HepG2 (cell line): ENCODE data around the gene DUSP2. TPM values are rescaled to one million over a fixed set of nuclear protein-coding genes. Genes with fewer than 3 reads are reported as not detected.

ENCODE experiments used
- ATAC-seq: fragments of 200-7000 bp; cut with Tn5 transposase; 3 replicates; pipeline ENCODE4 v1.9.1; 2020; ENCODE audit warnings: mild to moderate bottlenecking, moderate library complexity
- BruUV-seq: library from RNA; stranded (reverse); fragments of 400-500 nt; replicated peaks from 2 replicates; lab custom pipeline; 2021; lab: Mats Ljungman, UMichigan
- CTCF ChIA-PET: fragments of 300-600 bp; formaldehyde crosslinking; extraction: SDS; loops from one replicate; lab custom pipeline; 2021; ENCODE audit warnings: low total read pairs, inconsistent platforms, low intra/inter-chr PET ratio; lab: Yijun Ruan, JAX
- POLR2A ChIA-PET: fragments of 350-600 bp; sonication (Branson Sonifier 250); formaldehyde crosslinking; loops from one replicate; lab custom pipeline; 2020; ENCODE audit warnings: antibody characterized with exemption, inconsistent platforms; lab: Yijun Ruan, JAX
- DNase-seq: peaks from one replicate; pipeline ENCODE4 v3.0.0-alpha.2; 2015; ENCODE audit warnings: low spot score
- FAIRE-seq: peaks from 3 replicates; lab custom pipeline; 2011; peaks lifted over from hg19 to GRCh38; lab: Jason Lieb, UNC
- H2AFZ ChIP-seq: one replicate; pipeline ENCODE4 v1.6.1; 2011; ENCODE audit warnings: low read length, inconsistent platforms
- H3K27ac ChIP-seq: fragments of 300-600 bp; 3 replicates; pipeline ENCODE4 v1.8.0; 2011; ENCODE audit warnings: mixed run types, mild to moderate bottlenecking, mixed read lengths, low read length, inconsistent platforms; ENCODE audit not compliant: insufficient read depth; ENCODE audit errors: extremely low read length
- H3K27me3 ChIP-seq, 2 experiments: fragments of 200-600 bp in 1 of 2; 2 replicates in 1 of 2; 3 replicates in 1 of 2; pipeline versions ENCODE4 v1.6.0 to v1.8.0; 2011; ENCODE audit warnings: low read length in 2 of 2, mild to moderate bottlenecking in 2 of 2, moderate library complexity in 2 of 2, inconsistent platforms in 1 of 2; ENCODE audit not compliant: insufficient read depth in 2 of 2, control insufficient read depth in 1 of 2
- H3K36me3 ChIP-seq, 2 experiments: fragments of 200-600 bp in 1 of 2; replicated peaks in 1 of 2; 2 replicates in 1 of 2; 3 replicates in 1 of 2; pipeline versions ENCODE4 v1.5.1 to v1.8.0; 2011; ENCODE audit warnings: low read length in 2 of 2, inconsistent platforms in 1 of 2; ENCODE audit not compliant: insufficient read depth in 2 of 2, control insufficient read depth in 1 of 2
- H3K4me1 ChIP-seq: 2 replicates; pipeline ENCODE4 v1.5.1; 2012; ENCODE audit warnings: low read length, inconsistent platforms; ENCODE audit not compliant: insufficient read depth
- H3K4me2 ChIP-seq: 2 replicates; pipeline ENCODE4 v1.6.0; 2011; ENCODE audit warnings: low read depth, low read length, inconsistent platforms
- H3K4me3 ChIP-seq, 3 experiments: fragments of 200-600 bp in 1 of 3; sonication (generic), shearing (Covaris generic) in 1 of 3; replicated peaks in 1 of 3; 2 replicates each; pipeline ENCODE4 v1.5.1; 2011 to 2016; ENCODE audit warnings: low read length in 3 of 3, inconsistent platforms in 2 of 3, low read depth in 2 of 3, mild to moderate bottlenecking in 2 of 3, control low read depth in 1 of 3, mixed read lengths in 1 of 3; ENCODE audit not compliant: insufficient read depth in 1 of 3
- H3K79me2 ChIP-seq: one replicate; pipeline ENCODE4 v1.6.1; 2011; ENCODE audit warnings: low read length, inconsistent platforms; ENCODE audit not compliant: insufficient read depth
- H3K9ac ChIP-seq: 2 replicates; pipeline ENCODE4 v1.6.0; 2011; ENCODE audit warnings: mild to moderate bottlenecking, low read depth, low read length, inconsistent platforms; ENCODE audit not compliant: insufficient read depth
- H3K9me3 ChIP-seq: 2 replicates; pipeline ENCODE4 v1.5.1; 2012; ENCODE audit warnings: mild to moderate bottlenecking, low read length
- H4K20me1 ChIP-seq: 2 replicates; pipeline ENCODE4 v1.6.0; 2011; ENCODE audit warnings: inconsistent platforms, mild to moderate bottlenecking, low read length, moderate library complexity; ENCODE audit not compliant: insufficient read depth
- DNMT3B ChIP-seq: conservative IDR thresholded peaks from 2 replicates; pipeline ENCODE4 v1.6.1; 2016; ENCODE audit warnings: missing biosample characterization, control low read depth
- FOXA1 ChIP-seq, 2 experiments: fragments of 450-650 bp in 1 of 2; sonication (generic) in 1 of 2; formaldehyde crosslinking in 1 of 2; IDR thresholded peaks; 2 replicates each; pipeline versions ENCODE4 v1.4.0 to v1.6.1; 2016 to 2020; ENCODE audit warnings: missing genetic modification reagents in 1 of 2
- GABPB1 ChIP-seq: IDR thresholded peaks from 2 replicates; pipeline ENCODE4 v1.6.1; 2016; ENCODE audit warnings: mild to moderate bottlenecking, missing genetic modification reagents, moderate library complexity, missing compliant biosample characterization
- GZF1 ChIP-seq: sonication (generic); formaldehyde crosslinking; IDR thresholded peaks from 2 replicates; pipeline ENCODE4 v1.5.1; 2020; ENCODE audit warnings: mild to moderate bottlenecking, missing genetic modification reagents
- MXI1 ChIP-seq: IDR thresholded peaks from 3 replicates; pipeline ENCODE4 v1.6.1; 2012; ENCODE audit warnings: low read depth, low read length, inconsistent platforms, borderline replicate concordance
- RARG ChIP-seq: sonication (generic); formaldehyde crosslinking; IDR thresholded peaks from 2 replicates; pipeline ENCODE4 v1.4.0; 2020; ENCODE audit warnings: low read depth, mild to moderate bottlenecking, missing genetic modification reagents
- SMAD9 ChIP-seq: sonication (generic); formaldehyde crosslinking; IDR thresholded peaks from 2 replicates; pipeline ENCODE4 v1.5.1; 2020; ENCODE audit warnings: mild to moderate bottlenecking, missing genetic modification reagents
- SRSF9 ChIP-seq: fragments of 200-400 bp; formaldehyde crosslinking; IDR thresholded peaks from 2 replicates; pipeline ENCODE4 v1.6.1; 2018; ENCODE audit warnings: borderline replicate concordance, mild to moderate bottlenecking, low read depth, low read length; ENCODE audit not compliant: insufficient read depth, poor library complexity, severe bottlenecking
- ZBTB38 ChIP-seq: sonication (generic); formaldehyde crosslinking; IDR thresholded peaks from 2 replicates; pipeline ENCODE4 v1.5.1; 2020; ENCODE audit warnings: mild to moderate bottlenecking, missing genetic modification reagents
- ZBTB7B ChIP-seq: sonication (generic); formaldehyde crosslinking; IDR thresholded peaks from 2 replicates; pipeline ENCODE4 v1.4.0; 2020; ENCODE audit warnings: missing genetic modification reagents
- ZNF350 ChIP-seq: sonication (generic); formaldehyde crosslinking; IDR thresholded peaks from 2 replicates; pipeline ENCODE4 v1.4.0; 2020; ENCODE audit warnings: mild to moderate bottlenecking, low read depth, missing genetic modification reagents, borderline replicate concordance
- ZNF543 ChIP-seq: sonication (generic); formaldehyde crosslinking; IDR thresholded peaks from 2 replicates; pipeline ENCODE4 v1.4.0; 2020; ENCODE audit warnings: mild to moderate bottlenecking, missing genetic modification reagents
- WGBS: methylation state at CpG from one replicate; pipeline ENCODE4 v1.1.6; 2017; ENCODE audit warnings: low lambda C conversion rate; 5-methylcytosine and 5-hydroxymethylcytosine counted together
- in situ Hi-C: cut with HindIII; loops from 2 replicates; pipeline ENCODE4 v1.10.0; 2017; ENCODE audit warnings: low pct_unique_long_range_greater_than_20kb; ENCODE audit not compliant: extremely low pct_ligation_motif_present
- intact Hi-C: fragments of 100-400 bp; cut with micrococcal nuclease; formaldehyde crosslinking; loops from one replicate; pipeline ENCODE4 v1.10.0; 2022; ENCODE audit not compliant: unreplicated experiment
- polyA plus RNA-seq, 8 experiments: library from polyadenylated mRNA; depleted of rRNA in 3 of 8; stranded (reverse) in 7 of 8; unstranded in 1 of 8; fragments of >200 nt; fragmentation: Illumina TruSeq in 4 of 8; extraction: Trizol in 4 of 8; gene quantifications; 2 replicates each; pipeline versions ENCODE4 v1.2.1 to v1.2.3, GENCODE V29; 2011 to 2016; ENCODE audit warnings: low read depth in 4 of 8, missing spikeins in 1 of 8, mixed read lengths in 1 of 8; ENCODE audit not compliant: insufficient read depth in 1 of 8
- total RNA-seq, 5 experiments: library from RNA; depleted of rRNA; stranded (reverse); fragments of >200 nt; fragmentation: Illumina TruSeq; extraction: Trizol; gene quantifications; 2 replicates each; pipeline ENCODE4 v1.2.3, GENCODE V29; 2016; ENCODE audit warnings: low read depth in 1 of 5
- TF ChIP-seq, protein P1 (sequence below): IDR thresholded peaks from 2 replicates; pipeline ENCODE4 v1.6.1; 2012; ENCODE audit warnings: inconsistent platforms

Gene DUSP2
- total and polyA plus RNA-seq, 2 of the 13 experiments (the other 11 are each of a cell fraction or from before 2014, with no cell fraction given), result not detected

DNA sequence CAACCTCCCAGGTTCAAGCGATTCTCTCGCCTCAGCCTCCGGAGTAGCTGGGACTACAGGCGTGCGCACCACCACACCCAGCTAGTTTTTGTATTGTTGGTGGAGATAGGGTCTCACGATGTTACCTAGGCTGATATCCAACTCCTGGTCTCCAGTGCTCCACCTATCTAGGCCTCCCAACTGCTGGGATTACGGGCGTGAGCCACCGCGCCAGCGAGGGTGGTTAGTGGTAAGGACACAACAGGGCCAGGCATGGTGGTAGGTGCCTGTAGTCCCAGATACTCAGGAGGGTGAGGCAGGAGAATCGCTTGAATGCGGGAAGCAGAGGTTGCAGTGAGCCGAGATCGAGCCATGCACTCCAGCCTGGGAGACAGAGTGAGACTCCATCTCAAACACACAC, 26.6 kb upstream of the DUSP2 start (continued):
- TF ChIP-seq, protein P1, sequence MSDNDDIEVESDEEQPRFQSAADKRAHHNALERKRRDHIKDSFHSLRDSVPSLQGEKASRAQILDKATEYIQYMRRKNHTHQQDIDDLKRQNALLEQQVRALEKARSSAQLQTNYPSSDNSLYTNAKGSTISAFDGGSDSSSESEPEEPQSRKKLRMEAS, result no peak
- TF ChIP-seq RARG (CRISPR knock-in tag), result no peak
- no peak for TF ChIP-seq ZBTB38
- TF ChIP-seq MXI1, result no peak
- no peak for TF ChIP-seq SMAD9
- TF ChIP-seq ZNF543 (CRISPR knock-in tag), result no peak
- no peak for TF ChIP-seq ZNF350
- TF ChIP-seq, all 625 proteins: peak for 0

DNA sequence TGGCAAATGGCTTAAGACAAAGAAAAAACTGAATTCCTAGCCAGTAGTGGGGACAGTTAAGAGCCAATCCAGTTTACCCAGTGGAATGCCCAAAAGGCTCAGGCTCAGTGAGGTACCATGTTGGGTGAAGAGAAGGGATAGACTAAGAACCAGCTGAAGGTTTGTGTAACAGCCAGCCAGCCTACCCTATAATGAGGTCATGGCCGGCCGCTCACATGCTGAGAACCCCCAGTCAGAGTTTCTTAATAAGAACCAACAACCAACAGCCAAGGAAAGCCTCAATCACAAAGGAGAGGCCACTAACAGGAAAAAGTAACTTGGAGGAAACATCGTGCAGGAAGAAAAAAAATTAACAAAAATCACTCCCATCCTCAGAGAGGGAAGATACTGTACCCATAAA, 25.4 kb upstream of the DUSP2 start:
- Histone ChIP-seq H3K27ac (no peak overlapping the region), H2AFZ (no peak overlapping the region), H3K36me3 (no peaks in the 10 kb centered on the region), H3K4me1 (no peaks in the 10 kb centered on the region)
- no peak for ATAC-seq
- POLR2A ChIA-PET, result no interaction called here
- no peak for TF ChIP-seq FOXA1 (IDR thresholded peaks at IDR 0.05)
- no peak for TF ChIP-seq FOXA1 (CRISPR knock-in tag; IDR thresholded peaks at IDR 0.05)
- no peak for TF ChIP-seq ZBTB7B
- no peak for TF ChIP-seq DNMT3B (CRISPR knock-in tag)
- no peak for TF ChIP-seq GZF1
- TF ChIP-seq SRSF9, result no peak
- TF ChIP-seq GABPB1, result no peak
- TF ChIP-seq, all 625 proteins: peak for 0
- DNase-seq (no peak), FAIRE-seq (no peak)
- no peaks in the 10 kb centered on the region for H4K20me1 ChIP-seq
- peaks cover 0 to 5% of the 10 kb centered on the region in 2 experiments; a peak in 1 of 5 replicates for H3K27me3 ChIP-seq
- H3K9me3 ChIP-seq, result no peaks in the 10 kb centered on the region
- no peak overlapping the region for H3K4me3 ChIP-seq
- WGBS, result 67% methylated on average over 3 of the region's 3 CpGs
- no TSS peak for BruUV-seq
- H3K9ac ChIP-seq, result no peak overlapping the region
- in situ Hi-C loops (no loop called here), intact Hi-C loops (loop anchor here (10.0 kb wide), 1 partner anchor 146 kb away; no protein-coding TSS in a partner anchor)
- CTCF ChIA-PET, result no interaction called here
- no peak overlapping the region for H3K4me2 ChIP-seq
- no peaks in the 10 kb centered on the region for H3K79me2 ChIP-seq
